NCI-H2107 treated with DMSO at 0.1 percent for 48 hours (cell line): ENCODE results near the gene TAF11L5.
"Not testable (repeated sequence)": the region's sequence is repeated elsewhere in the genome, so short reads cannot be mapped to it uniquely, and the experiment has no call there.

Experiments
- DNase-seq: peaks from one replicate; lab custom pipeline; 2025; ENCODE audit not compliant: unreplicated experiment; lab: John Stamatoyannopoulos, UW

Gene TAF11L5

DNA sequence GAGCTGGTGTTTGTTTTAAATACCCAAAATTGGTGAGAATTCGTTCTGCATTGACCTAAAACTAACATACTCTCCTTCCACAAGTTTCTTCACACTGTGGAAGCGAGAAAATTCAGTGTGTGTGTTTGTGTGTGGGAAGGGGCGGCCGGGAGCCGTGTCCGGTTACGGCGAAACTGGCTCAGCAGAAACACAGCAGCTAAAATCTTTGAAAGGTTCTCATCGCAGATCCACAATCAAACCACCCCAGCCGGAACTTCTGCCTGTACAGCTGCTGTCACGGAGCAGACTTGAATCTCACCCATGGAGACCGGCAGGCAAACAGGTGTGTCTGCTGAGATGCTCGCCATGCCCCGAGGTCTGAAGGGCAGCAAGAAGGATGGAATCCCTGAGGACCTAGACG lies at the start of gene TAF11L5:
TSS of gene TAF11L5 (plus strand) at position 301 of the 400 bp plus-strand sequence.
- not testable (repeated sequence) for DNase-seq

DNA sequence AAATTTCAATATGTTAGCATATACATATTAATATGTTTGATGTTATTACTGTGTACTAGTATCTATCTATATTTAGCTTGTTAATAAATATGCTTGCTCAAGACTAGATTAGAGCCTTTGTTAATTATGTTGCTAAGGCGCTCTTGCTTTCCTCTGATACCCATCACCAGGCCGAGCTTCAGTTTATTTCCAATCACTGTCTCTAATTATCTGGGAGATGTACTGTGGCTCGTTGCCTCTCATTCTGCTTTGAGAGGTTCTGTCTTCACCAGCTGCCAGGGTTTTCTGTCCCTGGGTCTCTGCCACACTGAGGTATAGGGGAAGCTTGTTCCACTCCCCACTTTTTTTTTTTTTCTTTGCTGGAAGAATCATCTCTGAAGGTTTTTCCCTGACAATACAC lies 48.0 kb upstream of the TAF11L5 start:
- DNase-seq, result no peak

GRCh38 chr5:17477573-17478265 lies 47.3 kb upstream of the TAF11L5 start:
- no peak for DNase-seq

GRCh38 chr5:17481378-17481777 lies 43.7 kb upstream of the TAF11L5 start:
- DNase-seq, result no peak

DNA sequence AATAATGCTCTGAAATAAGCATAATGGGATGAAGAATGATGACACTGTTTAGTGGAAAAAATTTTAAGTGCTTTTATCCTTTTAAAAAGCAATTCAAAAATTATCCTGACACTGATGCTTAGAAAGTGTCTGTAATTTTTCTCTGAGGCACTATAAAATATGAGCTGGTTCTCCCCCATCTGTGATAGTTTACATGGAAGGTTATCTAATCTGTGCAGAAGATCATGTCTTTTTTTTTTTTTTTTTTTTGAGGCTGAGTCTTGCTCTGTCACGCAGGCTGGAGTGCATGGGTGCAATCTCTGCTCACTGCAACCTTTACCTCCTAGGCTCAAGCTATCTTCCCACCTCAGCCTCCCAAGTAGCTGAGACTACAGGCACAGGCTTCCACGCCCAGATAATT lies 42.2 kb upstream of the TAF11L5 start:
- DNase-seq, result no peak

- not testable (repeated sequence) for DNase-seq
Observed at GRCh38 chr5:17486464-17487173, 38.4 kb upstream of the TAF11L5 start.

- no peak for DNase-seq
Observed at GRCh38 chr5:17487174-17487512, 37.9 kb upstream of the TAF11L5 start.

- DNase-seq, result not testable (repeated sequence)
Observed at GRCh38 chr5:17491257-17491656, 33.8 kb upstream of the TAF11L5 start.

DNA sequence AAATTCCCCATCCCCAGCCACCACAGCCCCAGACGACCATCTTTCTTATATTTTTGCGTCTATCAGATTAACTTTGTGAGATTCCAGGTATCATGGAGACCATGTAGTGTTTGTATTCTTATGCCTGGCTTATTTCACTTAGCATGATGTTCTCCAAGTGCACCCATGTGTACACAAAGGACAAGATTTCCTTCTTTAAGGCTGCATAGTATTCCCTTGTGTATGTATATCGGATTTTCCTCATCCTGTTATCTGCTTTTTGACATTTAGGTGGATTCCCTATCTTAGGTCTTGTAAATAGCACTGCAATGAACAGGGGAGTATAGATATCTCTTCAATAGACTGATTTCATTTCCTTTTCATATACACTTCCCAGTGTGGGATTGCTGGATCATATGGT lies 32.3 kb upstream of the TAF11L5 start:
- no peak for DNase-seq

GRCh38 chr5:17497446-17497845 lies 27.6 kb upstream of the TAF11L5 start:
- no peak for DNase-seq

- not testable (repeated sequence) for DNase-seq
Observed at GRCh38 chr5:17497931-17498330, 27.1 kb upstream of the TAF11L5 start, which contains the start of gene TAF11L2. TSS of gene TAF11L2 (plus strand) at chr5:17498231.

- no peak for DNase-seq
Observed at GRCh38 chr5:17511775-17512325, 13.2 kb upstream of the TAF11L5 start.

GRCh38 chr5:17517526-17517925 lies 7.5 kb upstream of the TAF11L5 start:
- DNase-seq, result not testable (repeated sequence)

- DNase-seq, result not testable (repeated sequence)
Observed at GRCh38 chr5:17518067-17518466, 7.0 kb upstream of the TAF11L5 start, which contains the start of gene TAF11L3. TSS of gene TAF11L3 (plus strand) at chr5:17518367.

DNA sequence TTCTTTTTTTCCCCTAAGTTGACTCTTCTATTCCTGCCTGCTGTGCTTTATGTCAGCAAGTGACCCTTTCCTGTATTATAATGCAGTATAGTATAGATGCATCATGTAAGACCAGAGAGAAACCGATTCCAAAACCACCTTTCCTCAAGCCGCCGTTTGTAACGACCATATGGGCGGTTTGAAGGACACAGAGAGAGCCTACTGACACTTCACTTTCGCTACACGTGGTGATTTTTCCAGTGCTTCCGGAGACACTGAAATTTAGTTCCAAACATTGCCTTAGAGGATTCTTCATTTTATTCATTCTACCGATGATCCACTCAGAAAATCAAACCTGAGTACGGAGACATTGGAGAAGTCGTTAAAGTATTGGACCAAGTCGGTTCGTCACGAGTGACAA lies 5.5 kb upstream of the TAF11L5 start:
- not testable (repeated sequence) for DNase-seq

DNA sequence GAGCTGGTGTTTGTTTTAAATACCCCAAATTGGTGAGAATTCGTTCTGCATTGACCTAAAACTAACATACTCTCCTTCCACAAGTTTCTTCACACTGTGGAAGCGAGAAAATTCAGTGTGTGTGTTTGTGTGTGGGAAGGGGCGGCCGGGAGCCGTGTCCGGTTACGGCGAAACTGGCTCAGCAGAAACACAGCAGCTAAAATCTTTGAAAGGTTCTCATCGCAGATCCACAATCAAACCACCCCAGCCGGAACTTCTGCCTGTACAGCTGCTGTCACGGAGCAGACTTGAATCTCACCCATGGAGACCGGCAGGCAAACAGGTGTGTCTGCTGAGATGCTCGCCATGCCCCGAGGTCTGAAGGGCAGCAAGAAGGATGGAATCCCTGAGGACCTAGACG lies 3.5 kb upstream of the TAF11L5 start, which contains the start of gene TAF11L4:
TSS of gene TAF11L4 (plus strand) at position 301 of the 400 bp plus-strand sequence.
- not testable (repeated sequence) for DNase-seq

- not testable (repeated sequence) for DNase-seq
Observed at GRCh38 chr5:17526504-17526903, 1.5 kb downstream of the TAF11L5 start.

- not testable (repeated sequence) for DNase-seq
Observed at GRCh38 chr5:17528369-17528768, 3.3 kb downstream of the TAF11L5 start, which contains the start of gene TAF11L6. TSS of gene TAF11L6 (plus strand) at chr5:17528669.
